ENCODE data around the gene LRRC46.

LRRC46 gene

GRCh38 chr17:47857551-47858455, 26.3 kb downstream of the LRRC46 start:
- Histone ChIP-seq H3K4me1 (ENCODE audit: insufficient read depth, low read length) (0 out of 2 replicates have a peak, but pooled peaks cover 14% of the 10 kb centered on the region), H3K9ac (ENCODE audit: low read depth, low read length) (no peak overlapping the region), H3K27ac (ENCODE audit: low read depth, low read length) (no peak overlapping the region), H3K4me3 (ENCODE audit: low read length) (no peak overlapping the region), H3K27me3 (ENCODE audit: insufficient read depth, low read length) (peaks cover 51% of the 10 kb centered on the region), H3K9me3 (ENCODE audit: insufficient read depth, low read depth, low read length) (no peaks in the 10 kb centered on the region), H3K36me3 (ENCODE audit: insufficient read depth, low read length) (no peaks in the 10 kb centered on the region)
- WGBS: 47% methylated on average over 15 of the region's 16 CpGs

- Histone ChIP-seq H3K27me3 (ENCODE audit: insufficient read depth, low read length) (peaks cover 25% of the 10 kb centered on the region), H3K4me1 (ENCODE audit: insufficient read depth, low read length) (0 out of 2 replicates have a peak, but pooled peaks cover 18% of the 10 kb centered on the region), H3K36me3 (ENCODE audit: insufficient read depth, low read length) (no peaks in the 10 kb centered on the region), H3K27ac (ENCODE audit: low read depth, low read length) (no peak overlapping the region), H3K9me3 (ENCODE audit: insufficient read depth, low read depth, low read length) (no peaks in the 10 kb centered on the region), H3K4me3 (ENCODE audit: low read length) (no peak overlapping the region), H3K9ac (ENCODE audit: low read depth, low read length) (no peak overlapping the region)
- WGBS: 91% methylated on average over 3 of the region's 5 CpGs
Observed at GRCh38 chr17:47860386-47860785, 28.9 kb downstream of the LRRC46 start.

- H3K27me3 ChIP-seq (ENCODE audit: insufficient read depth, low read length): peaks cover 8% of the 10 kb centered on the region; the same call in 1 of the 2 replicates
- 0 out of 2 replicates have a peak, but pooled peaks cover 10% of the 10 kb centered on the region for H3K4me1 ChIP-seq (ENCODE audit: insufficient read depth, low read length)
- no peak overlapping the region for H3K9ac ChIP-seq (ENCODE audit: low read depth, low read length)
- no peak overlapping the region for H3K27ac ChIP-seq (ENCODE audit: low read depth, low read length)
- H3K36me3 ChIP-seq (ENCODE audit: insufficient read depth, low read length): no peaks in the 10 kb centered on the region
- WGBS: 91% methylated on average over 7 of the region's 7 CpGs
- no peak overlapping the region for H3K4me3 ChIP-seq (ENCODE audit: low read length)
- no peaks in the 10 kb centered on the region for H3K9me3 ChIP-seq (ENCODE audit: insufficient read depth, low read depth, low read length)
Observed at GRCh38 chr17:47862621-47863440, 31.4 kb downstream of the LRRC46 start.

- H3K9me3 ChIP-seq (ENCODE audit: insufficient read depth, low read depth, low read length): no peaks in the 10 kb centered on the region
- H3K27ac ChIP-seq (ENCODE audit: low read depth, low read length): no peak overlapping the region
- WGBS: 84% methylated on average over 7 of the region's 7 CpGs
- H3K4me3 ChIP-seq (ENCODE audit: low read length): no peak overlapping the region
- peaks cover 13% of the 10 kb centered on the region for H3K4me1 ChIP-seq (ENCODE audit: insufficient read depth, low read length)
- peaks cover 15% of the 10 kb centered on the region for H3K27me3 ChIP-seq (ENCODE audit: insufficient read depth, low read length)
- H3K9ac ChIP-seq (ENCODE audit: low read depth, low read length): no peak overlapping the region
- no peaks in the 10 kb centered on the region for H3K36me3 ChIP-seq (ENCODE audit: insufficient read depth, low read length)
Observed at GRCh38 chr17:47864791-47865216, 33.3 kb downstream of the LRRC46 start.

- no peak overlapping the region for H3K4me3 ChIP-seq (ENCODE audit: low read length)
- H3K27me3 ChIP-seq (ENCODE audit: insufficient read depth, low read length): peaks cover 34% of the 10 kb centered on the region
- H3K9ac ChIP-seq (ENCODE audit: low read depth, low read length): no peak overlapping the region
- no peak overlapping the region for H3K27ac ChIP-seq (ENCODE audit: low read depth, low read length)
- H3K36me3 ChIP-seq (ENCODE audit: insufficient read depth, low read length): no peaks in the 10 kb centered on the region
- H3K9me3 ChIP-seq (ENCODE audit: insufficient read depth, low read depth, low read length): no peaks in the 10 kb centered on the region
- peaks cover 24% of the 10 kb centered on the region for H3K4me1 ChIP-seq (ENCODE audit: insufficient read depth, low read length)
- WGBS: 89% methylated on average over 20 of the region's 20 CpGs
Observed at GRCh38 chr17:47866941-47867340, 35.5 kb downstream of the LRRC46 start.

- Histone ChIP-seq H3K36me3 (ENCODE audit: insufficient read depth, low read length) (no peaks in the 10 kb centered on the region), H3K27ac (ENCODE audit: low read depth, low read length) (no peak overlapping the region), H3K27me3 (ENCODE audit: insufficient read depth, low read length) (peaks cover 43% of the 10 kb centered on the region), H3K4me1 (ENCODE audit: insufficient read depth, low read length) (peaks cover 25% of the 10 kb centered on the region), H3K9me3 (ENCODE audit: insufficient read depth, low read depth, low read length) (no peaks in the 10 kb centered on the region), H3K9ac (ENCODE audit: low read depth, low read length) (no peak overlapping the region), H3K4me3 (ENCODE audit: low read length) (no peak overlapping the region)
- WGBS: 88% methylated on average over 11 of the region's 11 CpGs
Observed at GRCh38 chr17:47867813-47868533, 36.5 kb downstream of the LRRC46 start.

- Histone ChIP-seq H3K4me3 (ENCODE audit: low read length) (no peak overlapping the region), H3K9me3 (ENCODE audit: insufficient read depth, low read depth, low read length) (no peaks in the 10 kb centered on the region), H3K36me3 (ENCODE audit: insufficient read depth, low read length) (no peaks in the 10 kb centered on the region), H3K27ac (ENCODE audit: low read depth, low read length) (no peak overlapping the region), H3K27me3 (ENCODE audit: insufficient read depth, low read length) (peaks cover 54% of the 10 kb centered on the region), H3K4me1 (ENCODE audit: insufficient read depth, low read length) (peaks cover 34% of the 10 kb centered on the region), H3K9ac (ENCODE audit: low read depth, low read length) (no peak overlapping the region)
- 35% methylated on average over 2 of the region's 2 CpGs for WGBS
Observed at GRCh38 chr17:47869114-47869513, 37.6 kb downstream of the LRRC46 start.

GRCh38 chr17:47870056-47870455, 38.6 kb downstream of the LRRC46 start:
- peak overlapping the region; percentile 7; the same call in 1 of the 2 replicates for H3K4me3 ChIP-seq (ENCODE audit: low read length)
- no peak overlapping the region for H3K9ac ChIP-seq (ENCODE audit: low read depth, low read length)
- H3K9me3 ChIP-seq (ENCODE audit: insufficient read depth, low read depth, low read length): no peaks in the 10 kb centered on the region
- peaks cover 37% of the 10 kb centered on the region for H3K4me1 ChIP-seq (ENCODE audit: insufficient read depth, low read length)
- H3K27ac ChIP-seq (ENCODE audit: low read depth, low read length): no peak overlapping the region
- H3K27me3 ChIP-seq (ENCODE audit: insufficient read depth, low read length): peaks cover 62% of the 10 kb centered on the region
- WGBS: 0% methylated on average over 1 of the region's 1 CpG
- no peaks in the 10 kb centered on the region for H3K36me3 ChIP-seq (ENCODE audit: insufficient read depth, low read length)

- Histone ChIP-seq H3K27ac (ENCODE audit: low read depth, low read length) (no peak overlapping the region), H3K9me3 (ENCODE audit: insufficient read depth, low read depth, low read length) (no peaks in the 10 kb centered on the region), H3K4me1 (ENCODE audit: insufficient read depth, low read length) (peaks cover 39% of the 10 kb centered on the region), H3K9ac (ENCODE audit: low read depth, low read length) (no peak overlapping the region), H3K27me3 (ENCODE audit: insufficient read depth, low read length) (peaks cover 66% of the 10 kb centered on the region), H3K4me3 (ENCODE audit: low read length) (no peak overlapping the region), H3K36me3 (ENCODE audit: insufficient read depth, low read length) (no peaks in the 10 kb centered on the region)
Observed at GRCh38 chr17:47871048-47871447, 39.6 kb downstream of the LRRC46 start.

- peak overlapping the region; percentile 50 for H3K4me3 ChIP-seq (ENCODE audit: low read length)
Observed at GRCh38 chr17:47872019-47872650, 40.7 kb downstream of the LRRC46 start.

More at GRCh38 chr17:47872019-47872650, 40.7 kb downstream of the LRRC46 start:
- Histone ChIP-seq H3K4me1 (ENCODE audit: insufficient read depth, low read length) (peaks cover 39% of the 10 kb centered on the region), H3K27ac (ENCODE audit: low read depth, low read length) (peak overlapping the region; percentile 16; the same call in 1 of the 2 replicates), H3K36me3 (ENCODE audit: insufficient read depth, low read length) (no peaks in the 10 kb centered on the region), H3K9ac (ENCODE audit: low read depth, low read length) (0 out of 2 replicates have a peak overlapping the region, but pooled peaks have one; percentile 38), H3K9me3 (ENCODE audit: insufficient read depth, low read depth, low read length) (no peaks in the 10 kb centered on the region), H3K27me3 (ENCODE audit: insufficient read depth, low read length) (peaks cover 66% of the 10 kb centered on the region)
- WGBS: 9% methylated on average over 25 of the region's 29 CpGs
